H1 (cell line): ENCODE measurements around the gene PTX3.

Experiments
- CTCF ChIP-seq, 3 experiments: IDR thresholded peaks; 1 replicate in 2 of 3; 2 replicates in 1 of 3; pipeline versions ENCODE4 v1.5.1 to v1.6.1; 2011; ENCODE audit warnings: low read length in 3 of 3, mild to moderate bottlenecking in 3 of 3, inconsistent platforms in 2 of 3, low read depth in 1 of 3, moderate library complexity in 1 of 3; ENCODE audit not compliant: insufficient read depth in 1 of 3; ENCODE audit errors: control extremely low read depth in 1 of 3
- E2F6 ChIP-seq: IDR thresholded peaks from 2 replicates; pipeline ENCODE4 v1.6.1; 2012; ENCODE audit warnings: inconsistent platforms
- POLR2AphosphoS5 ChIP-seq: IDR thresholded peaks from 2 replicates; pipeline ENCODE4 v1.6.1; 2011; ENCODE audit warnings: low read depth, low read length
- SRF ChIP-seq: IDR thresholded peaks from 2 replicates; pipeline ENCODE4 v1.6.1; 2011; ENCODE audit warnings: mild to moderate bottlenecking, low read depth, low read length, moderate library complexity

GRCh38 chr3:157460253-157460652 lies 23.6 kb downstream of the PTX3 start:
- no peak for TF ChIP-seq CTCF (IDR thresholded peaks at IDR 0.05; ENCODE audit: control extremely low read depth in 1 of 3, insufficient read depth in 1 of 3, low read depth in 1 of 3, low read length in 3 of 3)
- no peak for TF ChIP-seq E2F6
- no peak for TF ChIP-seq POLR2AphosphoS5
- TF ChIP-seq SRF: no peak
